T-helper 2 cell treated with Interferon-gamma antibody and Interleukin-4, amounts not matched to agents 100 ng/mL and 5 ng/mL, for 36 hours (primary cell): ENCODE results near the gene FAXC. TPM values are rescaled to one million over a fixed set of nuclear protein-coding genes. Genes with fewer than 3 reads are reported as not detected.

Experiments used
- total RNA-seq: library from RNA; stranded (reverse); gene quantifications from 2 replicates; pipeline ENCODE4 v1.2.3, GENCODE V29; 2022

FAXC gene
- total RNA-seq, 1 donor from 2014 or later, result 0.23 TPM

Other genes with a start within 250 kb of the FAXC start
- gene COQ3, start 44.5 kb upstream of the FAXC start, total RNA-seq, result 8.3 and 9.7 TPM in 2 replicates
- gene PNISR, start 75.6 kb upstream of the FAXC start, total RNA-seq, result 116 and 117 TPM in 2 replicates
- gene USP45, start 165.7 kb upstream of the FAXC start, total RNA-seq, result 10.2 and 11.5 TPM in 2 replicates
- 38.5 and 40.4 TPM in 2 replicates for gene CCNC, start 219.0 kb upstream of the FAXC start, total RNA-seq